HG03575 (cell line): ENCODE data around the gene HOXD3.

ENCODE experiments used
- ATAC-seq: cut with Tn5 transposase; IDR thresholded peaks from one replicate; pipeline ENCODE4 v1.9.1; 2021; ENCODE audit not compliant: unreplicated experiment, insufficient number of reproducible peaks, low FRiP score; ENCODE audit errors: extremely low read depth

The HOXD3 gene

DNA sequence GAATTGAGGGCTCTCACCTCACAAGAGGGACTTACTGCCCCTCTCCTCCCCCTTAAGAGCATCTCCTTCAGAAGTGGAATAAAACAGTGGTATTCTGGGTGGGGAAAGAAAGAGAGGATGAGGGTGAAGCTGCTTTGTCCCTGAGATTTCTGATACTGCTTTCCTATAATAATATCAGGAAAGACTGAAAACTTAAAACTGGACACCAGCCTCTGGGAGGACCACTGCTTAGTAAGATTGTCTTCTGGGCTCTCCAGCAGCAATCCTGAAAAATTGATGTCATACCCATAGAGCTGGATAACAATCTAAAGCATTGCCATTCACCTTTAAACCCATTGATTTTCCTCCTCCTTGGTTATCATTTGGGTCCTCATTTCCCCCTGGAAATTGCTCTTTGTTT, 10.5 kb upstream of the HOXD3 start:
- no peak for ATAC-seq

GRCh38 chr2:176147210-176147799, 9.8 kb upstream of the HOXD3 start:
- no peak for ATAC-seq

DNA sequence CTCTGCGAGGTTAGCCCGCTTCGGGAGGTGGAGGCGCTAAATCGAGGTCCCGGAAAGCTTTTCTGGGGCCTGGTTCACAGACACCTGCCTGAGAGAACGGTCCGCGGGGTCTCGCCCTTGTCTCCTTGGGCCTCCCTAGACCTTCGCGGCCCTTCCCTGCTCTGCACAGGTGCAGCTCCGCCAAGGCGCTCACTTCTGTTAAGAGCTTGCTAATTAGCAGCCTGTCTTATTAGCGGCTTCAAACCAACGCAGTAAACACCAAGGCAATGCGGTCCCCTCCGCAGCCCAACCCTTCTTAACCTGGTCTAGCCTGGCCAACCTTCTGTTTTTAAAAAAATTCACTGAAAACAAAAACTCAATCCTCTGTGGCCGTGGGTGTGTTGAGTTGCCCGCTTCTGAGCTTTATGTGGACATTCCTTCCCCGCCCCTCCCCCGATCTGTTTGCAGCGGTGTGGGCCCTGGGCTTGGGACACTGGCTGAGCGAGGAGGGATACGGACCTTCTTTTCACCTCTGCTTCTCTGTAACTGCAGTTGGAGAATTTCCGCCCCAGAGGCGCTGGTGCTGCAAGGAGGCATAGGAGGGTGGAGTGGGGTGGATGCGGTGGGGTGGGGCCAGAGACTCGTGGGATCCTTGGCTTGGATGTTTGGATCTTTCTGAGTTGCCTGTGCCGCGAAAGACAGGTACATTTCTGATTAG, 9.2 kb upstream of the HOXD3 start:
- ATAC-seq, result no peak

GRCh38 chr2:176148751-176149421, 8.2 kb upstream of the HOXD3 start:
- ATAC-seq, result no peak

DNA sequence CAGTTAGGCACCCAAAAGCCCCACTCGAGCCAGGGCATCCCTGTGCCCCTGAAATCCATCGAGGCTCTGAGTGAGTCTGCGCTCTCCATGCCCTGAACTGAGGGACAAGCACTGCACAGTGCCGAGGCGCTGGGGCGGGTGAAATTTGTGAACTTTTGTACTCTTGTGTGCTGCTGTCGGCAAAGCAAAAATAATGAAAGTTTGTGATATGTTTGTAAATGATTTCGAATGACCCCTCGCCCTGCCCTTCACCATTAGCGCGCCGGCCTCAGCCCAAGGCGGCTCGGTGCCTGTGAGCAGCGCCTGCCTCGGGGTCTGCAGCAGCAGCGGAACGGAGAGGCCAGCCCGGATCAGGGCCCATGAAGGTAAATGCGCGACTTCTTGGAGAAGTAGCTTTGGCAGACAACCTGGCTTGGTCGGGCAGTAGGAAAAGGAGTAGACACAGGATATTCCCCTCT, 7.6 kb upstream of the HOXD3 start:
- no peak for ATAC-seq

GRCh38 chr2:176149939-176150583, 7.0 kb upstream of the HOXD3 start:
- ATAC-seq, result no peak

GRCh38 chr2:176150584-176151441, 6.3 kb upstream of the HOXD3 start:
- ATAC-seq, result no peak

GRCh38 chr2:176151442-176152287, 5.4 kb upstream of the HOXD3 start, which contains the start of gene HOXD4:
Gene HOXD4 (plus strand): TSS chr2:176151550. CDS start chr2:176151634, 84 bp downstream.
- no peak for ATAC-seq

DNA sequence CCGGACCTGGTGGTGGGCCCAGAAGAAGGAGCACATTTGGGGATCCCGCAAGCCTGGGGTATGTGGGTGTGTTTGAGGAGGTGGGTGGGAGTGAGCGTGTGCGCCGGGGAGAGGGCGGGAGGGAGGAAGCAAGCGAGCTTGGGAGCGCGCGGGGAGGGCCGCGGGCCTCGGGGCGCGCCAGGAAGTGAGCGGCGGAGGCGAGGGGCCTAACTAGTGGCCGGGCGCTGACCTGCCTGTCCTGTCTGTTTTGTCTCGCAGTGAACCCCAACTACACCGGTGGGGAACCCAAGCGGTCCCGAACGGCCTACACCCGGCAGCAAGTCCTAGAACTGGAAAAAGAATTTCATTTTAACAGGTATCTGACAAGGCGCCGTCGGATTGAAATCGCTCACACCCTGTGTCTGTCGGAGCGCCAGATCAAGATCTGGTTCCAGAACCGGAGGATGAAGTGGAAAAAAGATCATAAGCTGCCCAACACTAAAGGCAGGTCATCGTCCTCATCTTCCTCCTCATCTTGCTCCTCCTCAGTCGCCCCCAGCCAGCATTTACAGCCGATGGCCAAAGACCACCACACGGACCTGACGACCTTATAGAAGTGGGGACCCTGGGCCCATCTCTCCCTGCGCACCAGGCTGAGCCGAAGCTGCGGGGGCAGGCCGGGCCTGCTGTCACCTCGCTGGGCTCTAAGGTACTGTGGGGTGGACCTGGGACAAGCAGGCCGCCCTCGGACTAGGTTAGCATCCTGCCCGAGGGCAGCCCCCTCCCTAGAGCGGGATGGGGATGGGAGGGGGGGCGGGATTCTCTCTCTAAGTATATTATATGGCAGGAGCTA, 4.5 kb upstream of the HOXD3 start:
- ATAC-seq, result no peak

DNA sequence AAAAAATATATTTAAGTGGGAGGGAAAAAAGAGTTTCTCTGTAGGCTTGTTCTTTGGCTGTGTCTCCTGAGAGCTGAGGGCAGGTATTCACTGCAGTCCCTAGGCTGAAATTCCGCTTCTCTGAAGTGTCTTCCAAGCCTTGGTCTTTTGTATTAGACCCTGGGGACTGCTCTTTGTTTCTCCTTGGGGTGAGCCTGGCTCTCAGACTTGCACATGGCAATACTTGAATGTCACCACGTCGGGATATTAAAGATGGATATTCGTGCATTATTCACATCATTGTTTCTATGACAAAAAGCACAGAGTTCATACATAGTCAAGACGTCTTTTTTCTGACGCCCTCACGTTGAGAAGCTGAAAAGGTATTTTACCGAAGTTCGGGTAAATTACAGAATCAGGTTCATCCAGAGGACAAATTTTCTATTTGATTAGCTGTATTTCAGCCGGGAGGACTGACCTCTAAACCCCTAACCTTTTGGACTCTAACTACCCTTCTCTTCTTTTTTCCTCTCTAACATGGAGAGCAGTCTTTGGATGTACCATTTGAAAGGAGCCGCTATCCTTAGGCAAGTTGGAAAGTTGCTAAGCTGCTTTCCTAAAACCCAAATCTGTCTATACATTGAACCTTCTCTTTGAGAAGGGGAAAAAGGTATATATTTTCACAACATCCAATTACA, 2.4 kb upstream of the HOXD3 start:
- no peak for ATAC-seq

- no peak for ATAC-seq
Measured at GRCh38 chr2:176155356-176156044, 1.6 kb upstream of the HOXD3 start.

GRCh38 chr2:176156301-176156806, 753 bp upstream of the HOXD3 start:
- no peak for ATAC-seq

- ATAC-seq, result no peak
Measured at GRCh38 chr2:176157499-176158185, 535 bp downstream of the HOXD3 start.

DNA sequence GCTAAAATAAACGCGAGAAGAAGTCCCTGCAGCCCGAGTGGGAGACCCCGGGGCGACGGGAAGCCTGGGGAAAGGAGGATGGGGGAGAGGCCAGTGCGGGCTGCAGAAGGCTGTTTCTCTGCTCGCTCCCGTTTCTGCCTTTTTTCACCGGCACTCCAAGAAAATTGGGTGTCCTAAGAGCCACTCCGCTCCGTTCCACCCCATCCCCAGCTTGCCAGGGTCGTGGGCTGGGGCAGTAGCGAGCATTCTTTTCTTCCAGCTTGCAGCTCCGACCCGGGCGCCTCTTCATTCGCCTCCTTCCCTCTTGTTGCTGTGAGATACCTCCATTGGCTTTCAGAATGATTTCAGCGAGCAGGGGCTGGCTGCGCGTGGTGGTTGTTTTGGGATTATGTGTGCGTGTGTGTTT, 1.1 kb downstream of the HOXD3 start:
- ATAC-seq, result no peak

GRCh38 chr2:176158855-176159662, 2.0 kb downstream of the HOXD3 start:
- ATAC-seq, result no peak
